ENCODE results near the gene VPS39.
"Not testable (repeated sequence)": the region's sequence is repeated elsewhere in the genome, so short reads cannot be mapped to it uniquely, and the experiment has no call there.

VPS39 gene, protein sequence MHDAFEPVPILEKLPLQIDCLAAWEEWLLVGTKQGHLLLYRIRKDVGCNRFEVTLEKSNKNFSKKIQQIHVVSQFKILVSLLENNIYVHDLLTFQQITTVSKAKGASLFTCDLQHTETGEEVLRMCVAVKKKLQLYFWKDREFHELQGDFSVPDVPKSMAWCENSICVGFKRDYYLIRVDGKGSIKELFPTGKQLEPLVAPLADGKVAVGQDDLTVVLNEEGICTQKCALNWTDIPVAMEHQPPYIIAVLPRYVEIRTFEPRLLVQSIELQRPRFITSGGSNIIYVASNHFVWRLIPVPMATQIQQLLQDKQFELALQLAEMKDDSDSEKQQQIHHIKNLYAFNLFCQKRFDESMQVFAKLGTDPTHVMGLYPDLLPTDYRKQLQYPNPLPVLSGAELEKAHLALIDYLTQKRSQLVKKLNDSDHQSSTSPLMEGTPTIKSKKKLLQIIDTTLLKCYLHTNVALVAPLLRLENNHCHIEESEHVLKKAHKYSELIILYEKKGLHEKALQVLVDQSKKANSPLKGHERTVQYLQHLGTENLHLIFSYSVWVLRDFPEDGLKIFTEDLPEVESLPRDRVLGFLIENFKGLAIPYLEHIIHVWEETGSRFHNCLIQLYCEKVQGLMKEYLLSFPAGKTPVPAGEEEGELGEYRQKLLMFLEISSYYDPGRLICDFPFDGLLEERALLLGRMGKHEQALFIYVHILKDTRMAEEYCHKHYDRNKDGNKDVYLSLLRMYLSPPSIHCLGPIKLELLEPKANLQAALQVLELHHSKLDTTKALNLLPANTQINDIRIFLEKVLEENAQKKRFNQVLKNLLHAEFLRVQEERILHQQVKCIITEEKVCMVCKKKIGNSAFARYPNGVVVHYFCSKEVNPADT

DNA sequence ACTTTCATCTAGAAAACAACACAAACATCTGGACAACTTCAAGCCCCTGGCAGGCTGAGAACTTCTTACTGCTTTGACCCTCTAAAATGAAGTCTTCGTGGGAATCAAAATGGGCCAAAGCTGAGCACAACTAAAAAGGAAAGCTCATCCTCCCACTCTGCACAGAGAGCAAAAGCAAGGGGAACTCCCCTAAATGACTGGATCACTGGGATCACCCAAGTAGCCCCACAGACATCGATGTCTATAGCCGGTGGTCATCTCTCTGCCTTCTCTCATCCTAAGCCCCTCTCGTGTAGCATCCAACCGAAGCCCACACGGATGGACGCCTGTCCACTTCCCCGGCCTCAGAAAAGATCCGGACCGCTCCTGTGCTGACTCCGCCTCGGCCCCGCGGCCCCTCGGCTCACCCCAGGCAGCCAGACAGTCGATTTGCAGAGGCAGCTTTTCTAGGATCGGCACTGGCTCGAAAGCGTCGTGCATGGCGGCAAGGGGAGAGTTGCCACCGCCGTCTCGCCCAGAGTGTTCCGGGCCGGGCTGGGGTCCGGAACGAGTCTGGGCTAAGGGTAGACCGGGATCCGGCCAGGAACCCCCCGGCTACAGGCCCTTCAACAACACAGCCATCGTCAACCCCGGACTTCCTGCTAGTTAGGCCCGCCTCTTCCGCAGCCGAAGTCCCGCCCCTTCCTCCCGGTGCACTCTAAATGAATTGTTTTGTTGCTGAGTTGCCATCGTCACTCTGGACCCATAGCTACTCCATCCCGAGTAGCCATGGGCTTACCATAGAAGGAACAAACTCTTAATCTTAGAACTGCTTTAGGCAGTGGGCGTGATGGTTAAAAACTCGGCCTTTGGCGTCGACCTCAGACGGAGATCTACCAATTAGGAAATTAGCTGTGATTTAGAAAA is at the start of gene VPS39:
Gene VPS39, minus strand, starts transcription at position 631 of the 906 bp plus-strand sequence. Its CDS starts 151 bp downstream, at position 480.
- DNase-seq = peak; percentile 89

DNA sequence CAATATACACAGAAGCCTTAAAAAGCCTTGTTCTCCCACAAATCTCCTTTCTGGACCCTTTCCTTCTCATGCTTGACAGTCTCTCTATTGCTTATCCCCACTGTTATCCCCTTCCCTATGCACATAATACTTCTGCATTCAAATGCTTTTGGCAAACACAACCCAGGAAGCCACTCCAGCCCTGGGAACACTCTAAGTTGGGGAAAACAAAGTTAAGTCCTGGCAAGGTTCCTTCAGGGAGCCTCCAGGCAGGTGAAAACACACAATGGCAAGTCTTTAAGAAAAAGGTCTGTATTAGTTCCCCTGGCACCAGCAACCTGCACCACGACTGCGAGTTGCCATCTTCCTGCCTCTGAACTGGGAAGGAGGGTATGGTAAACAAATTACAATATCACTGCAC is 45.2 kb upstream of the VPS39 start:
- DNase-seq = no peak

DNA sequence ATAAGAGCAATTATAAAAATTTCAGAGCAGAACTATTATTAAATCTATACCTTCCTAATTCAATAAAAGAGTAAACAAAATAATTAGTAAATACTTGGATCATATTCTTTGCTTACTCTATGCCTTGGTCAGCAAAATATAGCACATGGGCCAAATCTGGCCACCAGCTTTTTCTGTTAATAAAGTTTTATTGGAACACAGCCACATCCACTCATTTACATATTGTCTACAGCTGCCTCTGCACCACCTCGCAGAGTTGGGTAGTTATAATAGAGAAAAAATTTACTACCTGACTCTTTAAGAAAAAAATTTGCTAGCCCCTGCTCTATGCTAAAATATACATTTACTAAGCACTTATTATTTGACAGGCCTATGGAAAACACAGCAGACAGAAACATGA is 32.7 kb upstream of the VPS39 start:
- DNase-seq = no peak

GRCh38 chr15:42239528-42240182 is 31.6 kb upstream of the VPS39 start:
- DNase-seq = no peak

GRCh38 chr15:42233107-42233506 is 25.0 kb upstream of the VPS39 start:
- DNase-seq = no peak

- DNase-seq = no peak
Observed at GRCh38 chr15:42232606-42233005, 24.5 kb upstream of the VPS39 start.

DNA sequence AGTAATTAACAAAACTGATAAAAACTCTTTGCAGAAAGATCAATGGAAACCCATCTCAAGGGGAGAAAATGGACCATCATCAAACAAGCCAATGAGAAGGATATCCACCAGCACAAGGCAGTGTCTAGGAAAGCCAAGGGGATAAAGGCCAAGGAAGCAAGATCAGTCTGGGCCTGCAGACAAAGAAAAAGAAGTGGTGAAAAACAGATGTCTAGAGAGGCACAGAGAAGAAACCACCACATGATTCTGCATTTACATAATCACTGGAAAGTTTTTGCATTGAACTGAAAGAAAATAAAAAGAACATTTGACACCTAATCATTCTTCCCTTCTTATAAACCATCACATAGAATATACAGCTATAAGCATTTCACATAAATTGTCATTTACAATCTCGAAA is 23.0 kb upstream of the VPS39 start:
- DNase-seq = no peak

- DNase-seq = not testable (repeated sequence)
Observed at GRCh38 chr15:42228981-42229380, 20.9 kb upstream of the VPS39 start.

- no peak for DNase-seq
Observed at GRCh38 chr15:42228036-42228435, 19.9 kb upstream of the VPS39 start.

GRCh38 chr15:42226648-42227047 is 18.5 kb upstream of the VPS39 start:
- no peak for DNase-seq

GRCh38 chr15:42220216-42220615 is 12.1 kb upstream of the VPS39 start:
- DNase-seq = no peak

DNA sequence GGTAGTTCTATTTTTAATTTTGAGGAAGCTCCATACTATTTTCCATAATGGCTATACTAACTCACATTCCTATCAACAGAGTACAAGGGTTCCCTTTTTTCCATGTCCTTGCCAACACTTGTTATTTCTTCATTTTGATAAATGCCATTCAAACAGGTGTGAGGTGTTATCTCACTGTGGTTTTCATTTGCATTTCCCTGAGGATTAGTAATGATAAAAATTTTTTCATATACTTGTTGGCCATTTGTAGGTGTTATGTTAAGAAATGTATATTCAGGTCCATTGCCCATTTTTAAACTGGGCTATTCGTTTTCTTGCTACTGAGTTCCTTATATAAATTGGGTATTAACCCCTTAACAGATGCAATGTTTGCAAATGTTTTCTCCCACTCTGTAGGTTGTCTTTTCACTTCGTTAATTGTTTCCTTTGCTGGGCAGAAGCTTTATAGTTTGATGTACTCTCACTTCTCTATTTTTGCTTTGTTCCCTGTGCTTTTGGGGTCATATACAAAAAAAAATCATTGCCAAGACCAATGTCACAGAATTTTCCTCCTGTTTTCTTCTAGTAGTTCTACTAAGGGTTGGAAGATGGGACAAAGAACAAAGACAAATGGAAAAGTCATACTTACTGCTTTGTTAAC is 11.0 kb upstream of the VPS39 start:
- no peak for DNase-seq

GRCh38 chr15:42217568-42217967 is 9.5 kb upstream of the VPS39 start:
- no peak for DNase-seq

DNA sequence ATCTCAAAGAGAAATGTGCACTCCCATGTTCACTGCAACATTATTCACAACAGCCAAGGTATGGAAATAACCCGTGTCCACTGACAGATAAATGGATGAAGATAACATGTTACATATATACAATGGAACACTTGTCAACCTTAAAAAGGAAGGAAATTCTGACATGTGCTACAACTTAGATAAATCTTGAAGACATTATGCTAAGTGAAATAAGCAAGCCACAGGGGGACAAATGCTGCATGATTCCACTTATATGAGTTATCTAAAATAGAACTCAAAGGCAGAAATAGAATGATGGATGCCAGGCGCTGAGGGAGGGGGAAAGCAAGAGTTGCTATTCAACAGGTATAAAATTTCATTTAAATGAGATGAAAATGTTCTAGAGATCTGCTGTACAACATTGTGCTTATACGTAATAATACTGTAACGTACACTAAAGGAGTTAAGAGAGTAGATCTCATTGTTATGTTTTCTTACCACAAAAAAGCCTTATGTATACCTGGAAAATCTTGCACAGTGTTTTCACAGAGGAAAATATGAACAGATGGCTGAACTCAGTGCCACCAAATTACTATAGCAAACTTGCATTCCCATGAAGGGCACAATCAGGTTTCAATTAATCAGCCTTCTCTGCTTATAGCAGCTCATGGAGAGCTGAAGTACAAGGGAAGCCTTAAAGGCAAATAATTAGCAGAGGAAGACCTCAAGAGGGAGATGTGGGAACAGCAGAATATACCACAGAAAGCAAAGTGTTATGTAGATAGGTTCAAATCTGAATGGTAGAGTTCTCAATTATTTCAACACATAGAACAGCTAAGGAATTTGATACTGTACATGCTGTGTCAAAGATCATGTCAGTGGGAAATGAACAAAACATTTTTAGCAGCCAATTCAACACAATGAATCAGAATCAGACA is 8.1 kb upstream of the VPS39 start:
- DNase-seq = no peak

- no peak for DNase-seq
Observed at GRCh38 chr15:42214600-42214999, 6.5 kb upstream of the VPS39 start.

- no peak for DNase-seq
Observed at GRCh38 chr15:42213511-42213910, 5.4 kb upstream of the VPS39 start.

DNA sequence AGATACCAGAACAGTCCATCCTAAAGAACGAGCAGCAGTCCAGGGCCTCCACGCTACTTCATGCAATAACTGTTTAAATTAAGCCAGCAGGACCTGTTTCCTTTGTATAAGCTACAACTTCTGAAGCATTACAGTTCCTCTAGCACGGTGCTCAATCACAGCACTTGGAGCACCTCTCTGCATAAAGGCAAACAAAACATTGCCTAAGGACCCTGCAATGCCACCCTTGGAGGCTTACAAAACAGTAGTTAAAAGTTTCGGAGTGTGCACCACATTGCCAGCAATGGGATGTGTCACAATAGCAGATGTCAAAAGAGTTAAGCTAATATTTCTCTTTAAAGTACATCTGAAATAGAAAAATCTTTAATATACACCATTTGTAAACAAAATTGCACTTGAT is 2.6 kb upstream of the VPS39 start:
- no peak for DNase-seq

GRCh38 chr15:42206406-42206805 is 1.7 kb downstream of the VPS39 start:
- no peak for DNase-seq

DNA sequence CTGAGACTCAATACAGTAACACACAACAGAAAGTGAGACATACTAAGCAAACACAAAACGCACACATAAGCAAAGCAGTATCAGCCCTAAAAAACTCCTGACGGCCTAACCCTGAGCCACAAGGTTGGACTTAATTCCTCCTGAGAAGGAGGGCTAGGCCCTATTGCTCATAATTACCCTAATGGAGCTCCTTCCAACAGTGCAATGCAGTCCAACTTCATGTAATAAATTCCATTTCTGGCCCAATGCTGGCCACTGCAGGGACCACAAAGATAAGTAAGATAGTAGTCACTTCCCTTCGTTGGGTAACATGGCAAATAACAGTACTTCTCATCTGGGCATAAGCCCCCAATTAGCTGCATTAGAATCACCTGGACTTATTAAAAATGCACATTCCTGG is 4.2 kb downstream of the VPS39 start:
- no peak for DNase-seq

GRCh38 chr15:42202653-42203052 is 5.5 kb downstream of the VPS39 start:
- no peak for DNase-seq

DNA sequence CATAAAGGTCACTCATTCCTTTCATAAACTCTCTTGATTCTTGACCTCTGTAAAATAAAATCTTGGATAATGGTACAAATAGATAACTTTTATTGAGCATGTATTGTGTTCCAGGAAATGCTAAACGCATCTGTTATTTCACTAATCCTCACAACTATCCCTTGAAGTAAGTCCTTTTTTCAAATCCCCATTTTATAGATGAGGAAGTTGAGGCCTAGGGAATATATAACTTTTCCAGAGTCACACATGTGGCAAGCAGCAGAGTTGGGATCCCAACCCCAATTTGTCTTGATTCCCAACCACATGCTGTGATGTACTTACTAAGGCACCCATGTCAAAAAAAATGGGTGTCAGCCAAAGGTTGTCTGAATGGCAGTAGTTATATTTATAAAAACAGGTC is 6.3 kb downstream of the VPS39 start:
- DNase-seq = no peak

All from activated CD8-positive, alpha-beta memory T cell treated with anti-CD3 and anti-CD28 coated beads for 24 hours (primary cell).